NB4 (cell line): ENCODE data around the gene NUMB.

Experiments
- DNase-seq: peaks from one replicate; pipeline ENCODE4 v3.0.0; 2010; ENCODE audit warnings: low read depth
- H3K4me3 ChIP-seq: one replicate; pipeline ENCODE4 v1.5.1; 2011; ENCODE audit warnings: mild to moderate bottlenecking, low read depth, low read length, moderate library complexity
- MYC ChIP-seq: IDR thresholded peaks from 2 replicates; pipeline ENCODE4 v1.6.1; 2011; ENCODE audit warnings: low read depth, low read length
- POLR2A ChIP-seq: IDR thresholded peaks from 2 replicates; pipeline ENCODE4 v1.6.1; 2011; ENCODE audit warnings: mild to moderate bottlenecking; ENCODE audit not compliant: insufficient read length; ENCODE audit errors: extremely low read depth
- TF ChIP-seq, protein P1 (sequence below): IDR thresholded peaks from 2 replicates; pipeline ENCODE4 v1.6.1; 2011; ENCODE audit warnings: low read depth, low read length
- TF ChIP-seq, protein P2 (sequence below): IDR thresholded peaks from one replicate; pipeline ENCODE4 v1.5.1; 2012; ENCODE audit warnings: low read depth, low read length

The NUMB gene

DNA sequence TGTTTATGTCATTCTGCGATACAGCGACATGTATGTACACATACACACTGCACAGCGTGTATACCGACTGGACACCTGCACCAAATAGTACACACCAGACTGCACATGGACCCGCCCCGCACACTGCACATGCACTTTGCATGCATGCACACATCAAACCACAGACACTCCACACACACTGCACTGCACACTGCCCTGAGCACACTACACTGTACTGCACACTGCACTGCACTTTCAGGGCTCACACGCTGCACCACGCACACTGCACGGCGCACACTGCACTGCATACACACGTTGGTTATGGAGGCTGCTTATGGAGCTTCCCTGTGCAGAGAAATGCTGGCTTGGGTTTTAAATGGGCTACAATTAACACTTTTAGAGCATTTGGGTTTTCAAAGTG lies 219.4 kb downstream of the NUMB start:
- no peak for DNase-seq
- TF ChIP-seq, protein P1, sequence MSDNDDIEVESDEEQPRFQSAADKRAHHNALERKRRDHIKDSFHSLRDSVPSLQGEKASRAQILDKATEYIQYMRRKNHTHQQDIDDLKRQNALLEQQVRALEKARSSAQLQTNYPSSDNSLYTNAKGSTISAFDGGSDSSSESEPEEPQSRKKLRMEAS = no peak
- TF ChIP-seq POLR2A (no peak), MYC (no peak)
- TF ChIP-seq, protein P2, sequence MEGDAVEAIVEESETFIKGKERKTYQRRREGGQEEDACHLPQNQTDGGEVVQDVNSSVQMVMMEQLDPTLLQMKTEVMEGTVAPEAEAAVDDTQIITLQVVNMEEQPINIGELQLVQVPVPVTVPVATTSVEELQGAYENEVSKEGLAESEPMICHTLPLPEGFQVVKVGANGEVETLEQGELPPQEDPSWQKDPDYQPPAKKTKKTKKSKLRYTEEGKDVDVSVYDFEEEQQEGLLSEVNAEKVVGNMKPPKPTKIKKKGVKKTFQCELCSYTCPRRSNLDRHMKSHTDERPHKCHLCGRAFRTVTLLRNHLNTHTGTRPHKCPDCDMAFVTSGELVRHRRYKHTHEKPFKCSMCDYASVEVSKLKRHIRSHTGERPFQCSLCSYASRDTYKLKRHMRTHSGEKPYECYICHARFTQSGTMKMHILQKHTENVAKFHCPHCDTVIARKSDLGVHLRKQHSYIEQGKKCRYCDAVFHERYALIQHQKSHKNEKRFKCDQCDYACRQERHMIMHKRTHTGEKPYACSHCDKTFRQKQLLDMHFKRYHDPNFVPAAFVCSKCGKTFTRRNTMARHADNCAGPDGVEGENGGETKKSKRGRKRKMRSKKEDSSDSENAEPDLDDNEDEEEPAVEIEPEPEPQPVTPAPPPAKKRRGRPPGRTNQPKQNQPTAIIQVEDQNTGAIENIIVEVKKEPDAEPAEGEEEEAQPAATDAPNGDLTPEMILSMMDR = no peak
- no peak overlapping the region for H3K4me3 ChIP-seq

- TF ChIP-seq MYC (no peak), POLR2A (no peak)
- TF ChIP-seq, protein P1 = no peak
- TF ChIP-seq, protein P2 = no peak
- no peak overlapping the region for H3K4me3 ChIP-seq
- peak; percentile 63 for DNase-seq
Observed at GRCh38 chr14:73238424-73238852, 219.9 kb downstream of the NUMB start.

DNA sequence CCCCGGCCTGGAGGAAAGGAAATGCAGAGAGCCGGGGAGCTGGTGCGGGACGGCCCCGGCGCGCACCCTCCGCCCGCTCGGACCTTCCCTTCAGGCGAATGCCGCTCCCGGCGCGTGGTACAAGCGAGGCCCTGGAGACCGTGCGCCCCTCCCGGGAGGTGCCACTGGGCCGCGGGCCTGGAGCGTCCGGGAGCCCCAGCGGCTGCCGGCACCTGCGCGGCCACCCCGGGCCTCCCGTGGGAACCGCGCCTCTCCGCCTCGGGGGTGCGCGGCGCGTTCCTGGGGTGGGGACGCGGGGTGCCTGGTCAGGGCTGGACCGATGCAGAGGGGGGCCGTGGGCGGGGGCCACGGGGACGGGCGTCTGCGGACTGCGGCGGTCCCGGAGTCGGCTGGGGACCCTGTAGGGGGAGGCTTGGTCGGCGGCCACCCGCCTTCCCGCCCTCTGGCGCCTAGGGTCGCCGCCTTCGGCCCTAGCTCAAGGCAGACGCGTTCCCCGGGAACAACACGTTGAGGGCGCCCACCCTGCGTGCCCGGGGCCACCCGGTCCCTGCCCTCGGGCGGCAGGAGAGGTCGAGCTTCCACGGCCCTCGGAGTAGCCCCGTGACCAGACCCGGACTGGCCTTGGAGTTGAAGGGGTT lies 220.4 kb downstream of the NUMB start:
- DNase-seq = no peak
- no peak overlapping the region for H3K4me3 ChIP-seq
- TF ChIP-seq MYC (no peak), POLR2A (no peak)
- TF ChIP-seq, protein P2 = no peak
- TF ChIP-seq, protein P1 = no peak

GRCh38 chr14:73237219-73237785 lies 221.0 kb downstream of the NUMB start, which contains the start of gene PAPLN:
Gene PAPLN, plus strand, starts transcription at chr14:73237506. Its CDS starts 2,273 bp downstream, at chr14:73239779.
- DNase-seq = peak; percentile 42
- TF ChIP-seq, protein P2 = no peak
- TF ChIP-seq, protein P1 = no peak
- TF ChIP-seq POLR2A (no peak), MYC (no peak)
- H3K4me3 ChIP-seq = no peak within 1 kb of the TSS

DNA sequence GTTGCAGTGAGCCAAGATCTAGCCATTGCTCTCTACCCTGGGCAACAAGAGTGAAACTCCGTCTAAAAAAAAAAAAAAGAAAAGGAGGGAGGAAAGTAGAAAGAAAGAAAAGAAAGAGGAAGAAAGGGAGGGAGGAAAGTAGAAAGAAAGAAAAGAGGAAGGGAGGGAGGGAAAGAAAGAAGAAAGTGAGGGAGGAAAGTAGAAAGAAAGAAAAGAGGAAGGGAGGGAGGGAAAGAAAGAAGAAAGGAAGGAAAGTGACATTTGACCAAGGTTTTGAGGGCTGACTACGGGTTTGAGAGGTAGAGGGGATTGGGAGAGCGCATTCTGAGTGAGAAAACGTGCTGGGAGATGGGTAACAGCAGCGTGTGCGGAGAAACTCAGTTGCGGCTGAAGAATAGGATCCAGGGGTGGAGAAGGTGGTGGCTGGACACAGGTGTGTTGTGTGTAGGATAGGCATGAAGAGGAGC lies 221.6 kb downstream of the NUMB start:
- TF ChIP-seq, protein P2 = no peak
- no peak for TF ChIP-seq POLR2A
- TF ChIP-seq, protein P1 = no peak
- no peak for TF ChIP-seq MYC
- H3K4me3 ChIP-seq = no peak overlapping the region

More for the DNA sequence above, 221.6 kb downstream of the NUMB start:
- DNase-seq = no peak
